Measurements from ENCODE around the gene AKAP4.

AKAP4 gene, protein sequence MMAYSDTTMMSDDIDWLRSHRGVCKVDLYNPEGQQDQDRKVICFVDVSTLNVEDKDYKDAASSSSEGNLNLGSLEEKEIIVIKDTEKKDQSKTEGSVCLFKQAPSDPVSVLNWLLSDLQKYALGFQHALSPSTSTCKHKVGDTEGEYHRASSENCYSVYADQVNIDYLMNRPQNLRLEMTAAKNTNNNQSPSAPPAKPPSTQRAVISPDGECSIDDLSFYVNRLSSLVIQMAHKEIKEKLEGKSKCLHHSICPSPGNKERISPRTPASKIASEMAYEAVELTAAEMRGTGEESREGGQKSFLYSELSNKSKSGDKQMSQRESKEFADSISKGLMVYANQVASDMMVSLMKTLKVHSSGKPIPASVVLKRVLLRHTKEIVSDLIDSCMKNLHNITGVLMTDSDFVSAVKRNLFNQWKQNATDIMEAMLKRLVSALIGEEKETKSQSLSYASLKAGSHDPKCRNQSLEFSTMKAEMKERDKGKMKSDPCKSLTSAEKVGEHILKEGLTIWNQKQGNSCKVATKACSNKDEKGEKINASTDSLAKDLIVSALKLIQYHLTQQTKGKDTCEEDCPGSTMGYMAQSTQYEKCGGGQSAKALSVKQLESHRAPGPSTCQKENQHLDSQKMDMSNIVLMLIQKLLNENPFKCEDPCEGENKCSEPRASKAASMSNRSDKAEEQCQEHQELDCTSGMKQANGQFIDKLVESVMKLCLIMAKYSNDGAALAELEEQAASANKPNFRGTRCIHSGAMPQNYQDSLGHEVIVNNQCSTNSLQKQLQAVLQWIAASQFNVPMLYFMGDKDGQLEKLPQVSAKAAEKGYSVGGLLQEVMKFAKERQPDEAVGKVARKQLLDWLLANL

DNA sequence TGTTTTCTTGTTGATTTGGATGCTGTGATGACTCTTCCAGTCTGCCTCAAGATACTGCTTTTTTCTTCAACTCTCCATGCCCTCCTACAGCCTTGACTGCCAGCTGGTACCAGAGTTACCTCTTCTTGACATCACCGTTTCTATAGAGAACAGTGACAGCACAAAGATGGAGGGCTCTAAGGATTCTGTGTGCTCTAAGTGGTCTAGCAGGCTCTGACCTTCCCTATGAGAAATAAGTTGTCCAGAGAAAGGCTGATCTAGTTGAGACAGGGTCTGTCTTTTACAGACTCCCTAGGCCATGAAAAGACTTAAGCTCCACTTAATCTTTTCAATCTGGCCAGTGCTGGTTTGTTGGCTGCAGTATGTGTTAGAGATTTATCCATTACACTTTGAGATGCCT lies at the start of gene AKAP4:
AKAP4 (minus strand) TSS at position 101 of the 400 bp plus-strand sequence. CDS start 118 bp downstream, outside the sequence.
- DNase-seq (ENCODE audit: low read depth in 3 of 3), result no peak

DNA sequence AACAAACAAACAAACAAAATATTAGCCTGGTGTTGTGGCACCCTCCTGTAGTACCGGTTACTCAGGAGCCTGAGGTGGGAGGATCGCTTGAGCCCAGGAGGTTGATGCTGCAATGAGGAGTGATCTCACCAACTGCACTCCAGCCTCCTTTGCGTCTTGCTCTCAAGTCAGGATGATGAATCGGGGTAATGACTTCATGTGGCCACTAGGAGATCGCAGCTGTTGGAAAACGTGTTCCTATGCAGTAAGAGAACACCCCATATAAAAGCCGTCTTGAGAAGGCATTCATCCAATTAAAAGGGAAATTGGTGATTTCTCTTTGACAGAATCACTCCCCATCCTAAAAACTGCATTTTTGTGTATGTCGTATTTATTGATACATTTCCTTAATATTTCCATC lies 10.7 kb upstream of the AKAP4 start:
- no peak for DNase-seq (ENCODE audit: low read depth in 3 of 3)

DNA sequence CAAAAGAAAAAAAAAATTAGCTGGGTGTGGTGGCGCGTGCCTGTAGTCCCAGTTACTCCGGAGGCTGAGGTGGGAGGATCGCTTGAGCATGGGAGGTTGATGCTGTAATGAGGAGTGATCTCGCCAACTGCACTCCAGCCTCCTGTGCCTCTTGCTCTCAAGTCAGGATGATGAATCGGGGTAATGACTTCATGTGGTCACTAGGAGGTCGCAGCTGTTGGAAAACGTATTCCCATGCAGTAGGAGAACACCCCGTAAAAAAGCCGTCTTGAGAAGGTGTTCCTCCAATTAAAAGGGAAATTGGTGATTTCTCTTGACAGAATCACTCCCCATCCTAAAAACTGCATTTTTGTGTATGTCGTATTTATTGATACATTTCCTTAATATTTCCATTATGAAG lies 5.9 kb upstream of the AKAP4 start:
- DNase-seq (ENCODE audit: low read depth in 3 of 3), result no peak

DNA sequence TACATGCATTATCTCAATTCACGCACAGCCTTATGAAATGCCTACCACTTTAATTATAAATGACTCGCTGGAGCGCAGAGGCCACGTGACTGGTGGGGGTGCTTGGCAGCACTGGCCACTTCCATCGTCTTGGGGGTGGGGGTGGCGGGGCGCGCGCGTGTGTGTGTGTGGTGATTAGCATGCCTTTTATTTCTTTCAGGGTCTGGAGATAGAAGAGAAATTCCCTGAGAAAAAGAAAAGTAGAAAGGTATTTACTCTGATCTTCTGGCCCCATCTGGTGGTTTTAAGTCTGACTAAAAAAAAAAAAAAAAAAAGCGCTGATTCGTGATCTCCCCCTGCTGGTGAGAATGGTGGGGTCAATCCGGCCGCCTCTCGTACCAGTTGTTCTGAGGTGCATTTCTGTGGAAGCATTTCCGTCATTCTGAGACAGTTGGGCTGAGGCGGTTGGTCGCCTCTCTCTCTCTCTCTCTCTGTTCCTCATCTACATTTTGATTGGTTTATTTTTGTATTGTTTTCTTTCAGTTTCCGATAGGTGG lies 3.6 kb upstream of the AKAP4 start, which contains the start of gene CCNB3:
CCNB3 (plus strand) TSS at position 402 of the 536 bp plus-strand sequence. CDS start 80,399 bp downstream, outside the sequence.
- DNase-seq (ENCODE audit: low read depth in 3 of 3), result peak; percentile 34 to 47 (median 38)

DNA sequence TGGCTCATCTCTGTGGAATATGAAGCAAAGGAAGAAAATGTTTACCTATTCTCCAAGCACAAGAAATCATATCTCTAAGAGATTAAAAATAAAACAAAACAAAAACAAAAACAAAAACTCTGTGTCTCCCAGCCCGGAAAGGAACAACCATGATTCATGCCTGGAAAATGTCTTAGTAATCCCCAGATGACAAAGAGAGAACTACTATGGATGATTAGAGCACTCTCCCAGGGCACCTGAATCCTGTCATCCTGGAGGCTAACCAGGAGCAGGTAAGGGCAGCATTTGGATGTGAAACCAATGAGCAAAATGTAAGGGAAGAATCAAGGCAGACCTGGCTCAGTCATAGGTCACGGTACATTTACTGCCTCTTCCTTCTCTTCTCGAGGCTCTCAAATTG lies 1.7 kb upstream of the AKAP4 start:
- DNase-seq (ENCODE audit: low read depth in 3 of 3), result no peak

DNA sequence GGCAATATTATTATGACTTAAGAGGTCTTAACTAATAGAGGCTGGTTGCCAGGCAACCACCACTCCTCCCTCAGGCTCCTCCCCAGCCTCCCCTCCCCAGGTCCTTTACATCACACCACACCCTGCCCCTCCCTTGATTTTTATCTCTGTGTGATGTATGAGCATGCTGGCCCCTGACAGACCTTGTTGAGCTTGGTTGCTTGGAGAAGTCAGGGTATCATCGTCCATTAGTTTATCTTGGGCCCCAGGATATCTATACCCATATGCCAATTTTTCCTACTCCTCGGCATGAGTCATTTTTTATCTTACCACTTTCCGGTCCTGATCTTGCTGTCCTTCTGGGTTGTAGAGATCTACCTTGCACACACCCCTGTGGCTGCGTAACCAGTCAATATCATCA lies 2.5 kb downstream of the AKAP4 start:
- DNase-seq (ENCODE audit: low read depth in 3 of 3), result no peak

DNA sequence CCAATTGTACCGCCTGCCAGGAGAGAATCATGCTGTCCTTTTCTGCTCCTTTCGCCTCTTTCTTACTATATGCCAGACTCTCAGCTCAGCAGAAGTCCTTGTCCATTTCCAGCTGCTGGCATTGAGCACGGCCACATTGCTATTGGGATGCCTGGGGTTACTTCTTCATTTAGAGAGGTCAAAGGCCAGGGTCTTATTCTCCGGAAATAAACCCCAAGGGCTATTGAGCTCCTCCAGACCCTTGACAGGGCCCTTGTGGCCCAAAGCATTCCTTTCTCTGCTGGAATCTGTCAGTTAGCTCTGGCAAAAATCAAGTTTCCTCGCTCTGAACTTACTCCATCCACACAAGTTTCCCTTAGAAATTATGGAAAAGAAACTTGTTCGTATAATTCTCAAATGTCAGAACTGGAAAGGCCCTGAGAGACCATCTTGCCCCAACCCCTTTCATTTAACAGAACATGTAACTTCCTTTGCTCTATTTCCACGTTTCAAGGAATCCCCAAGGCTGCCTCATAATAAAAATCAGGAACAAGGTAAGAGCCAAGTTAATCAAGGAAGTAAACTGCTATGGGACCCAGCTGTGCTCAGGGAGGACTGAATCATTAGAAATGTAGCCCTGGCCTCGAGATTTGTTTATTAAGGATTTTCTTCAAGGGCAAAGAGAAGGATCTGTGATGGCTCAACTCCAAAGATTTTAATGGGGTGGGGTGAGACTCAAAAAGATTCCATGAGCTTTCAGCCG lies 11.8 kb downstream of the AKAP4 start:
- DNase-seq (ENCODE audit: low read depth in 3 of 3), result no peak

DNA sequence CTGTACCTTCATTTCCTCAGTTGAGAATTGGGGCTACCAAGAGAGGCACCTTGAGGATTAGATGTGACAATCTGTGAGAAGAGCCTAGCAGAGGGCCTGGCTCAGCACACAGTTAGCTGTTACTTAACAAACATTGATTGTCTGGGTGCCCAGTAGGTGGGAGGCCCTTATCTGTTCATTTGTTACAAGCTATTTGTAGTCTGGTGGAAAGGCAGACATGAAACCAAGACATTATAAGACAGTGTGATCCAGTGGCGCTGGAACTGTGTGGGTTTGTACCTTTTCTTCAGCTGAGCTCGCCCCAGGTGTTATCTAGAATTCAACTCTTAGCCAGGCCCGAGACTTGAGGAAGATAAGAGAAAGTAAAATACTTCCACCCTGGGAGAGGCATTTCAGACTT lies 16.9 kb downstream of the AKAP4 start:
- no peak for DNase-seq (ENCODE audit: low read depth in 3 of 3)

DNA sequence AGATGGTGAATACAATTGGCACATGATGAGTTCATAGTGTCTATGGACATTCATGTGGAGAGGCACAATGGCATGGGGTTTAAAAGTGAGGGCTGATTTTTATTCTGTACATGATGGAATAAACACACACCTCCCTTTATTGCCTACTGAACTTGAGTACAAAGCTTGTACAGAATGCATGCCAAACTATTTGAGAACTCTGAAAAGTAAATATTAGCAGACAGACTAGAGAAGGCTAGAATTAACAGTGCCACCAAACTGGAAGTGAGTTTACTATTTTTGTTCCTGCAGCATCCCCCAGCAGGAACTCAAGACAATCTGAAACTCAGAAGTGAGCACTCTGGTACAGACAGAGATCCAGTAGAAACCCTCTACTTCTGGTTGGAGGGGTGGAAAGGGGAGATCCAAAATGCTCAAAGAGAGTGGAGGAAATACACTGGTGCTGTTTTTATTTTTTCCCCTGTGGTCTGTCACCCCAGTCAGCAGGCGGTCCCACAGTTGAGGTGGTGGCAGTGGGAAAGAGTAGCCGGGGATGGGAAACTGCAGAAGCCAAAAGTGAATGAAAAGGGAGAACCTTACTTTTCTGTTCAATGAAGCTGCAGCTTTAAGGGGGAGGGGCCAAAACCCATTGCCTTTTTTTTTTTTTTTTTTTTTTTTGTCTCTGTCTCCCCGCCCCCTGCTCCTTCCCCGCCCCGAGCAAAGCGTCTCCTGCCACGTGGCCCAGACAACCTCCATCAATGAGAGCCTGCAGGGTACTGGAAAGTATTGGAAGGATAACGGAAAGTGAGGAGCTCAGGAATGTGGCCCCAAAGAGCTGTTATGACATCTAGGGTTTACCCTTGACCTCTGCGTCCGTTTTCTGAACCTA lies 20.5 kb downstream of the AKAP4 start:
- DNase-seq (ENCODE audit: low read depth in 3 of 3), result no peak

DNA sequence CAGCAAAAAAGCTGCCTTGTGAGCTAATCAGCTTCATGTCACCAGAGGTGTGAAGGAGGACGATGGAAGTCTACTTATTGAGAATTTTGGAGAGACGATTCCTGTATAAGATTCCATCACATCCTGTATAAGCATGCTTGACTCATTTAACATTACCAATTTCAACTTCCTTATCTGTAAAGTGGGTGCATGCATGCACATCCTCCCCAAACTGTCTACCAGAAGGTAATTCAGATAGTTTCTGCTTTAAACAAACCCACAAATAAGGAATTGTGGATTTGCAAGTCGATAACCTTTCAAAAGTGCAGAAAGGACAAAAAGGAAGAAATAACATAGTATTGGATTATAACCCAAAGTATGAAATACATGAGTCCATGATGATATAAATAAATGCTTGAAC lies 31.1 kb downstream of the AKAP4 start:
- DNase-seq (ENCODE audit: low read depth in 3 of 3), result no peak

DNA sequence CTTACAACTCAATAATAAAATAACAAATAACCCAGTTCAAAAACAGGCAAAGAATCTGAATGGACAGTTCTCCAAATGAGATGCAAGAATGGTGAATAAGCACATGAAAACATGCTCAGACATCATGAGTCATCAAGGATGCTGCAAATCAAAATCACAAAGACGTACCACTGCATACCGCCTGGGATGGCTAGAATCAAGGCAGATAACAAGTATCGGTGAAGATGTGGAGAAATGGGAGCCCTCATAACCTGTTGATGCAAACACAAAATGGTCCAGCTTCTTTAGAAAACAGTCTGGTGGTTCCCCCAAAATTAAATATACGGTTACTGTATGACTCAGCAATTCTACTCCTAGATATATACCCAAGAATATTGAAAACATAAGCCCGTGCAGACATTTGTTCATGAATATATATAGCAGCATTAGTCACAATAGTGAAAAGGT lies 32.5 kb downstream of the AKAP4 start:
- DNase-seq (ENCODE audit: low read depth in 3 of 3), result no peak

DNA sequence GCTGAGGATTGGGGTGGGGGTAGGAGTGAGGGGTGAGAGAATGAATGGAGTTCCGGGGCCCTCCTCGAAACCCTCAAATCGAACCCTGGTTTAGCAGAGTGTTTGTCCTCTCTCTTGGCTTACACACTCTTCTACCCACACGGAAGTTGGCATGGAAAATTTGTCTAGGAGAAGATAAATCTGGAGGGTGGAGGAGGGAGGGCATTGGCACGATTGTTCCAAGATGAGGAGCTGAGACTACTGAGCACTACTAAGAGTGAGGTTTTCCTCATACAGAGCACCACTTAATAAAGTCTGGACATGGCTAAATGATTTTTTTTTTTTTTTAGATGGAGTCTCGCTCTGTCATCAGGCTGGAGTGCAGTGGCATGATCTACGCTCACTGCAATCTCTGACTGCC lies 33.4 kb downstream of the AKAP4 start:
- DNase-seq (ENCODE audit: low read depth in 3 of 3), result no peak

DNA sequence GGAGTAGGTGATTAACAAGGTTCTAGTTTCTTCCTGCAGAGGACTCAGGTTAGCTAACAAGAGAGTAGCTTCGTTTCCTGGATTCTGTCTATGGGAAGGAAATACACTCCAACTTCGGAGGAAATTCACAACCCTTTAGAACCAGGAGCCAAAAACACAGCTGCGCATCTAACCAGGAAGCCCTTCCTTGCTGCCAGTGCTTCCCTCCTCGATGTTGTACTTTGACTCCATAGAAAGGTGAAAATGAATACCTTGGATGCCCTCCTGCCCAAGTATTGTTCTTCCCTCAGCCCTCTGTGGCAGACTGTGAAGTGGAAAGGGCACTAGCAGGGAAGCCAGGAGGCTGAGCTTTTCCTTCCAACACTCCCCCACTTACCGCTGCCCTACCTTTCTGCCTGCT lies 35.1 kb downstream of the AKAP4 start:
- no peak for DNase-seq (ENCODE audit: low read depth in 3 of 3)

DNA sequence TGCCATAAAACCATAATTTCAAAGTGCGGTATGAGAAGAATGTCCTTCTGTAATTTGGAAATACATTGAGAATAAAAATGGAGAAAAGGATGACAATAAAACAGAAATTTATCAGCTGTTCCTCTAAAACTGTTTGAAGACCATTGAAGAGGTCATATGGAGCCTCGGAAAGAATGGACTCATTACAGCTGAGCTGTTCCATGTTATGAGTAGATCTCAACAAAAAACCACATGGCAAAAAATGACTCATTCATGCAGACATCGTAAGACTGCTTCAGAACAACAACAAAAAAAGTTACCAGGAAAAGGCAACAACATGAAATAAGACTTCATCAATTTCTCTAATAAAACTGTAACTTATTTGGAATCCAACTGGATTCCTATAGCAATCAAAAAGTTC lies 39.7 kb downstream of the AKAP4 start:
- DNase-seq (ENCODE audit: low read depth in 3 of 3), result no peak

DNA sequence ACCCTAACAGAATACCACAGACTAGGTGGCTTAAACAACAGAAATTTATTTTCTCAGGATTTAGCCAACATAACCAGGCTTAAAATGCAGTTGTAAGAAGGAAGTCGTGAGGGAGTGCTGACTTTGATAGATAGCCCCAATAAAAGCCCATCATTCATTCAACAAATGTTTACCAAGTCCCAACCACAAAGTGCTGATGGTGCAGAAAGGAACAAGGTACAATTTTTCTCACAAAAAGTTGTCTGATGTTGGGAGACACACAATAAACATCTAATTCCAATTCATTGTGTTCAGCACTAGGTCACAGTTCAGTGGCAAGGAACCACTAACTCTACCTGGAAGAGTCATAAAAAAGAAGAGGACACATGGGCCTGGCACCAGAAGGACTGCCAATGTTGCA lies 42.2 kb downstream of the AKAP4 start:
- DNase-seq (ENCODE audit: low read depth in 3 of 3), result no peak

DNA sequence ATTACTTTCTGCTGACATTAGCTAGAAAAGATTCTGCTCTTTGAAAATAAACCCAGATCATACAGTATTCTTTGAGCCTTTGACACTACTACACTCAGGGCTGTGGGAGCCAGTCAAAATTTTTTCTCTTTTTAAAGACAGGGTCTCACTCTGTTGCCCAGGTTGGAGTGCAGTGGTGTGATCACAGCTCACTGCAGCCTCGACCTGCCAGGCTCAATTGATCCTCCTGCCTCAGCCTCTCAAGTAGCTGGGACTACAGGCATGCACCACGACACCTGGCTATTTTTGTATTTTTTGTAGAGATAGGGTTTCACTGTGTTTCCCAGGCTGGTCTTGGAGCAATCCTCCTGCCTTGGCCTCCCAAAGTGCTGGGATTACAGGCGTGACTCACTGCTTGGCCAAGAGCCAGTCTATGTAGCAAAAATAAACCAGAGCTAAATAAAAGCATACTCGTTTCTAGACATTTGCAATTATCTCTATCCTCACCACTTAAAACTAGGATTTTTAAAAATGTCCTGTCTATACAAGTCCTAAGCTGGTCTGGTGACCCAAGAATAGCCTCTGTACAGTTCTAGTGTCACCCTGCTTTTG lies 43.2 kb downstream of the AKAP4 start:
- DNase-seq (ENCODE audit: low read depth in 3 of 3), result no peak

DNA sequence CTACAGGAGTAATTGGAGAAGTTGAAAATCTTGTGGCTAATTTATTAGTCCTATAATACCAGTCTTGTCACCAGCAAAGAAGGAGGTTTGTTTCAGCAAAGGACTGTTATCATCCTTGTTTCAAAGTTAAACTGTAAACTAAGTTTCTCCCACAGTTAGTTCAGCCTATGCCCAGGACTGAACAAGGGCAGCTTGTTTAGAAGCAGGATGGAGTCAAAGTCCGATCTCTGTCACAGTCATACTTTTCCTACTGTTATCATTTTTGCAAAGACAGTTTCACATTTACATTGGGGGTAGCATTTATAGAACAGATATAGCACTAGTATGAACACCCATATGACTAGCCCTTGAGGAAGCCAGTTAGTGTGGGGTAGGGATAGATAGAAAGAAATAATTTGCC lies 46.4 kb downstream of the AKAP4 start:
- DNase-seq (ENCODE audit: low read depth in 3 of 3), result no peak

DNA sequence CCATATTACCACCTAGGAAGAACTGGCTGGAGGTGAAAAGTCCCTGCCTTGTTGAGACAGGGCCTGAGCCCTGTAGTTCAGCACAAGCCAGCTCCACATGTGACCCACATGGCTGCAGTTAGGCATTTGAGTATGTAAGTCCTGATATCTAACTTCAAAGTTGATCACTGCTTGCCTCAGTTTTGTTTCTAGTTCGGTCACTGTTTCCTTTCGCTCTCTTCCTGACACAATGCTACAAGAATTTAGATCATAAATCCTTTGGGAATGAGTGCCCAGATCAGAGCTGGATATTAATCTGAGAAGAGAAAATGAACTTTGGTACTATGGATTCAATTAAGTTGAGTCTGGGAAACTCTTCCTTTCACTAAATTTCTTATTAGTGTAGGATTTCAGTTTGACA lies 48.4 kb downstream of the AKAP4 start:
- DNase-seq (ENCODE audit: low read depth in 3 of 3), result no peak

DNA sequence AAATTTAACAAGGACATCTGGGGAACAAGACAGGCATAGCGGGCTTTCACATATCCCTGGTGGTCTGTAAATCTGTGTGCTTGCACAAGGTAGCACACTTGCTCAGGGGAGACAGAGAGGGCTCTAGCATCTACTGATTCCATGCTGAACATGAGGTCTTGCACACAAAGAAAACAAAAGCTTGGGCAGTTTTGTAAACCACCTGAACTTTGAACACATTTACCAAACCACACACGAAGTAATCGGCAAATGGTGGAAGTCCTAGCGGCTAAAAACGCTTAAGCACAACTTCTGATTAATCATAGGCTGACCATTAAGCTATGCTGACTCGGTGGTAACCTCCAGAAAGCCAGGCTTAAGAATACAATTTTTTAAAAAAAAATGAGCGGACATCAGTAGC lies 52.8 kb downstream of the AKAP4 start:
- DNase-seq (ENCODE audit: low read depth in 3 of 3), result no peak
